HG03432 (cell line): ENCODE data around the gene ABLIM2.
"Not testable (repeated sequence)": the region's sequence is repeated elsewhere in the genome, so short reads cannot be mapped to it uniquely, and the experiment has no call there.

Source experiments
- ATAC-seq: cut with Tn5 transposase; IDR thresholded peaks from one replicate; pipeline ENCODE4 v1.9.1; 2021; ENCODE audit warnings: mild to moderate bottlenecking, moderate library complexity; ENCODE audit not compliant: unreplicated experiment

The ABLIM2 gene

GRCh38 chr4:7947927-7948326 lies 210.7 kb downstream of the ABLIM2 start:
- ATAC-seq, result no peak

GRCh38 chr4:7945709-7946380 lies 212.8 kb downstream of the ABLIM2 start:
- no peak for ATAC-seq

DNA sequence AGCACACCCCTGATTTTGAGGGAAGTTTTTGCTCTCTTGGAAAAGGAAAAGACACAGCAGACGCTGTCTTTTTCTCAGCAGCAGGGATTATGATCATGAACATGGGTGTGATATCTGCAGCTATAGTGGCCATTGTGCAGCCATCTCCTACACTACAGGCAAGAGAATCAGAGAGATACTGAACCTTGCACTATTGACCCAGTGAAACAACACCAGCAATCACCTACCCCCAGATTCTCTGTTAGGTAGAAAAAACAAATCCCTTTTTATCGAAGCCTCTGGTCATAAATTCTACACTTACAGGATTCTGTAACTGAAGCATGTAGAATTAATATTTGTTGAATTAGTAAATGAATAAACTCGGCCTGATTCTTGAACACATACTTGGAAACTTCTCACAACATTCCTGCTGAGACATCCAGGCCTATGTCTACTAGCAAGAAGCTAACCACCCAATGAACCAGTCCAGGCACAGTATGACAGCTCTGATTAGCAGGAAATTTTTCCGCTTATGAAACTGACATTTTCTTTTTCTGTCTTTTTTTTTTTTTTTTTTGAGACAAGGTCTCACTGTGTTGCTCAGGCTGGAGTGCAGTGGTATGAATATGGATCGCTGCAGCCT lies 213.9 kb downstream of the ABLIM2 start:
- no peak for ATAC-seq

GRCh38 chr4:7943688-7944087 lies 214.9 kb downstream of the ABLIM2 start:
- not testable (repeated sequence) for ATAC-seq

GRCh38 chr4:7943211-7943610 lies 215.4 kb downstream of the ABLIM2 start:
- ATAC-seq, result no peak

DNA sequence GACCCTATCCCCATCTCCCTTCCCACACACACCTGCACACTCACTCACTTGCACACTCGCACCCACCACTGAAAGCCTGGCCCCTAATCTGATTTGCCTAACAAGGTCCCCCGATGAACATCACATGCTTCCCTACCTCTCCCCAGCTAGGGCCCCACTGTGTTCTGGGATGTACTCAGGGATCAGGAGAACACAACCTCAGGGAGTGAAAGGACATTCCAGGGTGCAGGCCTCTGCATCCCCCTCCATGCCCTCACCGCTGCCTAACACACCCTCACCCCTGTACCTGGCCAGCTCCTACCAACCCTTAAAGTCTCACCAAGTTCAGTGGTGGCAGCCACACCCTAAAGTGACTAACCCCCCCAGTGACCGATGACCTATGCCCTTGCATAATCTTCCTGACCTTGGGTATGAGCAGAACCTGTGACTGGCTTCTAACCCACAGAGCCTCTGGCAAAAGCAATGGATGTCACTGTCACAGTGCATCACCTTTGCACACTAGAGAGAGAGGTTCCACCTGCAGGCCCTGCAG lies 216.6 kb downstream of the ABLIM2 start:
- ATAC-seq, result no peak

DNA sequence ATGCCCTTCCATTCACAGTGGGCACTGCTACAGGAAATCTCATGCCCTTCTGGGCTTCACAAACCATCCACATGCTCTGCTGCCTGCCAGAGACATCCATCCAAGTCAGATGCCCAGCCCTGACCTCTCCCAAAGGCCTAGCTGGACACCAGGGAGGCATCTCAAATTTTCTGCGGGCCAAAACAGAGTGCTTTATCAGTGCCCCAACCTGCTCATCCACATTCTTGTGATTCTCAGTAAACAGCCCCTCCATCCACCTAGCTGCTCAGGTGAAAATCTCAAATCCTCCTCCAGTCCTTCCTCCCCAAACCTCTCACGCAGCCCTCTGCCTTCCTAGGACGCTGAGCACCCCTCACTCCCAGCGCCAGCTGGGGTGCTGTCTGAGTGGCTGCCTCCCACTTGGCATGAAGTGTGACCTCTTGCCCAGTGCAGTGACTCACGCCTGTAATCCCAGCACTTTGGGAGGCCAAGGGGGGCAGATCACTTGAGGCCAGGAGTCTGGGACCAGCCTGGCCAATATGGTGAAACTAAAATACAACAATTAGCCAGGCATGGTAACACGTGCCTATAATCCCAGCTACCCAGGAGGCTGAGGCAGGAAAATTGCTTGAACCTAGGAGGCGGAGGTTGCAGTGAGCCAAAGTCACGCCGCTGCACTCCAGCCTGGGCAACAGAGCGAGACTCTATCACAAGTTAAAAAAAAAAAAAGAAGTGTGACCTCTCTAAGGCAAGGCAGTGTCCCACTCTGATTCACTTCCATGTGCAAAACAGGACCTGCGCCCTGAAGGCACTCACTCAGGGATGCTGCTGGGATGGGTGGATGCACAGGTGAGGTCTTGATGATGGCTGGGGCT lies 217.3 kb downstream of the ABLIM2 start:
- ATAC-seq, result no peak

DNA sequence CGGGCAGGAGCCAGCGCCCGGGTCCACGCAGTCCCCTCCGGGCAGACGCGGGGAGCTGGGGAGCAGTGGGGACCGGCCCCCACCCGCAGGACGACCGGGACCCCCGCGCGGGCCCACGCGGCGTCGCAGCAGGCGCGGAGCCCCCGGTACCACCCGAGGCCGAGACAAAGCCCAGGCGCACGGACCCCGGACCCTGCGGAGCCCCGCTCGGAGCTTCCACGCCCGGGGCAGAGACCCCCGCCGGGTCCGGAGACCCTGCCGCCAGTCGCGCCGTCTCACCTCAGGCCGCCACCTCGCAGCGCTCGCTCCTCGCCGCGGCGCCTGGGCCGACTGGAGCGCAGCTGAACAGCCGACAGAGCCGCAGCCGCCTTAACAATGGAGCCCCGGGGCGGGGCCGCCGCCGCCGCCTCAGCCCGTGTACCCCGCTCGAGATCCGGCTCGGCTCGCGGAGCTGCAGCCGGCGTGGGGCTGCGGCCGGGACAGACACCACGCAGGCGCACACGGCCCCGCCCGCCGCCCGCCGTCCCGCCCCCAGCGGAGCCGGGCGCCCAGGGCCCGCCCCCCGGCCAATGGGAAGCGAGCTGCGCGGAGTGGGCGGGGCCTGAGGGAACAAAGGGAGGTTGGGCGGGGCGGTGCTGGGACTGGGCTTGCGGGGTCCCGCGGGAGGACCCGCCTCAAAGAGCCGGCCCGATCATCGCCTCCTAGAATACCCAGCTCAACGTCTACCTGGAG lies 219.1 kb downstream of the ABLIM2 start, which contains the start of gene AFAP1:
TSS of gene AFAP1 (minus strand) at position 485 of the 732 bp plus-strand sequence. CDS start 67,783 bp downstream, outside the sequence.
- ATAC-seq, result peak; percentile 95

DNA sequence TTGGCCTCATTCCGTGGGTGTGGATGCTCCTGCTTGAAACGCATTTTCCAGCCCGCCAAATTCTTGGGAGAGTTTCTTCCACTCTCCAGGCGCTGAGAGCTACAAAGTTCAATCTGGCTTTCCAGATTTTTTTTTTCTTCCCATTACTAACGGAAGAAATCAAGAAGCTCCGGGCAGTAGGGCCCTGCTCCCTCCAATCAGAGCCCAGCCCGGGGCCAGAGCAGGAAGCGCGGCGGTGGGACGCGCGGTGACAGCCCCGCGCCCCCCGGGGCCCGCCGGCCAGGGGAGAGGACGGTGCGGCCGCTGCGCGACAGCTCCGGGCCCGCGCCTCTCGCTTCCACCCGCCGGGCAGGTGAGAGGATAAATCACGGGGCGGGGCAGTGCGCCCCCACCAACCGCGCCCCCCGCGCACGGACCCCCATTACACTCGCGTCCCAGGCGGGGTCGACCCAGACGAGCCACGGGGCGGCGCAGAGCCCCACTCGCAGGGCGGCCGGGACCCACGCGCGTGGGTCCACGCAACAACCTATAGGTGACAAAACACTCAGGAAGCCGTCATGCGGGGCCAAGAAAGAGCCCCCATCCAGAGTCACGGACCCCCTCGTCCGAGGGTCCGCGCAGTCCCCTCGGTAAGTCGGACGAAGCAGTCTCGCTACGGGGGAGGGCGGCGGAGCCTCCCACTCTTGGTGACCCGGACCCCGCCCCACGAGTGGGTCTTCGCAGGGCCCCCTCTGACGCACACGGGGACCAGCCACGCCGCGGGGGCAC lies 219.8 kb downstream of the ABLIM2 start:
- no peak for ATAC-seq

DNA sequence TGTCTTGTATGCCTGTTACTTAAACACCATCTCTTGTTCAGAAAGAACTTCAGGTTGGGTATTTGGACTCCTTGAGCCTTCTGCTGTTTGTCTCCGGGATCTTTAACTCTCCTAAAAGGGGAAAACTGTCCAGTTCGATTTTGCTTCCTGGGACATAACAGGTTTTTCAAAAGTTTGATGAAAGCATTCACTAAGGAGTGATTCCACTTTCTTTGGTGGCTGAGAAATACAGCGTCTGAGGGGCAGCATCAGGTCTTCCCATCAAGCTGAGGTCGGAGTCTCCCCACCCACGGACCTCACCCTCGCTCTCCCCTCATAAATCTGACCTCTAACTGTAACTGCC lies 220.4 kb downstream of the ABLIM2 start:
- ATAC-seq, result no peak

- no peak for ATAC-seq
Measured at GRCh38 chr4:7937006-7937405, 221.6 kb downstream of the ABLIM2 start.

DNA sequence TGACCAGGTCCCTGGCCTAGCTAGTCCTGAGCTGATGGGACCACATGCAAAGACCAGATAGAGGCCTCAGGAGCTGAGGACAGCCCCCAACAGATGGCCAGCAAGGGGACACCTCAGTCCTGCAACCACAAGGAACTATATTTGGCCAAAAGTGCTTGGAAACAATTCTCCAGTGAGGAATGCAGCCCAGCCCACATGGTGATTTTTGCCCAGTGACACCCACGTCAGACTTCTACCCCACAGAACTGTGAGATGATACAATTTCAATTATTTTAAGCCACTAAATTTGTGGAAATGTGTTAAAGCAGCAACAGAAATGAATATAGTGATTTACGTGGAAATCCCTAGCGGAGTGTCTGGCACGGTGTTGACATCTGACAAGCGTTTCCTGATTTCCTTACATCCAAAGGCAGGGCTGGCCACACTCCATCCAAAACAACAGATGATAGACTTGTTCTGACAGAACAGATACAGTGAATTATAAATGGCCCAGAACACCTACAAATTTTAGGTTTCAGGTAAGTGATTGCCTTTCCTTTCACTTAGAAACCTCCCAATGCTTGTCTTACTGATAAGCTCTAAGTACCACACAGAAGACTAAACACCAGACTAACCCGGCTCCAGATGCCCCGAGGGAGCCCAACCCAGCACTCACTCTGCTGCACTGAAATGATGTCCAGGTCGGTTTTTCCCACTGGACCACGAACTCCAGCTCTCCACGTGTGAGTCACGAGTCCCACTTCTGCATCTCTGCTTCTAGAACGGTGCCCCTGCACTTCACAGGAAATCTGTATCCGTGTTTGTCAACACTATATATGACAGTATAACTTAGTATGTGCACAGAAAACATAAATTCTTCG lies 224.7 kb downstream of the ABLIM2 start:
- no peak for ATAC-seq

DNA sequence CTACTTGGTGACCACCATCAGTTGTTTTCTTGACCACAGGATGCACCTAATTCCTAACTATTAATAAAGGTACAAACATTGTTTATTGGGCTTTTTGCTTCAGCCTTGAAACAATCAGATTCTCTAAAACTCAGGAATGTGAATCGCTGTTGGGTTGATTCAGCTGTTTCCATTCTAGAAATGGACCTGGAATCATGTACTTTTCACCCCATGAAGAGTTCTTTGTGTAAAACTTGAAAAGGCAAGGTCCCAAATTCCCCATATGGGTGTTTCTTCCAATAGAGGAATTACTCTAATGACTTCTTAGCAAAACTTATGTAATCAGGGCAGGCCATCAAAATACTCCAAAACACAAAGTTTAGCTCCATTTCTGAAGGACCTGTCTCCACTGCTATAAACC lies 226.3 kb downstream of the ABLIM2 start:
- ATAC-seq, result no peak

- no peak for ATAC-seq
Measured at GRCh38 chr4:7929118-7929951, 229.3 kb downstream of the ABLIM2 start.

DNA sequence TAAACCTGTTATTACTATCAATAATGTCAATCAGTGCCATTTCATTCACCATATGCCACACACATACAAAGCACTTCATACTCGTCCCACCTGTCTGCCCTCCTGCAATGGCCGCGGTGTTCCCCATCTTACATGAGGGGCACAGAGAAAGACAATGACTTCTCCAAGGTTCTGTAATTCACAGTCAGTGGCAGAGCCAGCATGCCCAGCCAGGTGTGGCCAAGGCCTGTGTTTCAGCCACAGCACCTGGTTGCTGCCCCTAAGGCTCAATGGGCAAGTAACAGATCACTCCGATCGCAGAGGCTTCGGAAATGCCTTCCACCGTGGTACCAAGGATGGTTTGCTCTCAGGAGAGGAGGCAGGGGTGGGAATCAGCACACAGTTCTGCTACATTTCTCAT lies 229.9 kb downstream of the ABLIM2 start:
- ATAC-seq, result no peak

GRCh38 chr4:7926822-7927221 lies 231.8 kb downstream of the ABLIM2 start:
- no peak for ATAC-seq

DNA sequence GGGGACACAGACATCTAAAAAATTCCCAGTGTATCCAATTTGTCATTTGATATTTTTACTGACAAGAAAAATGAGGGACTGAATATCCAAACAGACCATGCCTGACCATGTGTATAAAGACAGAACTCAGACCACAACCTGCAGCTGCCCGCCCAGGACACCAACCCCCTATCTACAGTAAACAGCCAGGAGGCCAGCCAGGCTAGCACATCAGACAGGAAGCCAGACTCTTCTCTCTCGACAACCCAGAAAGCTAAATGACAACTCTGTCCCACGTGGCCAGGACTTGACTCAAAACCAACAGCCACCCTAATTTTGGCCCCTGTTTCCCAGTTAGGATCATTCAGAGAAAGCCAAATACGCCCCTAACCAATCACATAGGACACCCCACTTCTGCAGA lies 234.0 kb downstream of the ABLIM2 start:
- no peak for ATAC-seq

DNA sequence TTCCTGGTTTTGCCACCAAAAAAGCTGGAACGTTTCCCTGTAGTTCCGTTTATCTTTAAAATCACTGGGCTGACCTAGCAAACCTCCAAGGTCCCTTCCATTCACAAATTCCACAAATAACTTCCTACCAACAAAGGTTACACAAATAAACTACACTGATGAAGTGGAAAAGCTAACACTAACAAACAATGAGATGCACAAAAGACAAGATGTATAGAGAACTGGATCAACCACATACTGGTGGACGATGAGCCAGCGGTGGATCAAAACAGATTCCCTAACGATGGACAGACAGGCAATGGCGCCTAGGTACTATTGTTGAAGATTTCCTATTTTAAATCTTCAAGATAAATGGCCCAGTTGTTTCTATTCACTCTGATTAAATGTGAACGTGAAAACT lies 234.4 kb downstream of the ABLIM2 start:
- ATAC-seq, result no peak
